Measurements from ENCODE around the gene PATJ.
"Not testable (repeated sequence)": the region's sequence is repeated elsewhere in the genome, so short reads cannot be mapped to it uniquely, and the experiment has no call there.

PATJ gene

DNA sequence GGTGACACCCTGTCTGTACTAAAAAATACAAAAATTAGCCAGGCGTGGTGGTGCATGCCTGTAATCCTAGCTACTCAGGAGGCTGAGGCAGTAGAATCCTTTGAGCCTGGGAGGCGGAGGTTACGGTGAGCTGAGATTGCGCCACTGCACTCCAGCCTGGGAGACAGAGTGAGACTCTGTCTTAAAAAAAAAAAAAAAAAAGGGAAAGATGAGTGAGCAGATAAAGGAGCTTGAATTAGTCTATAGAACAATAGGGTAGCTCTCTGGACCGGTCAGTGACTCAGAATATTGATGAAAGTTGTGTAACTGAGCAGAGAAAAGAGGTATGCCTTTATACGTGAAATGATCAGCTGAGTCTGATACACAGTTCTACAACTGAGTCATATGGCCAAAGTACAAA is 95.3 kb downstream of the PATJ start:
- DNase-seq: not testable (repeated sequence)

DNA sequence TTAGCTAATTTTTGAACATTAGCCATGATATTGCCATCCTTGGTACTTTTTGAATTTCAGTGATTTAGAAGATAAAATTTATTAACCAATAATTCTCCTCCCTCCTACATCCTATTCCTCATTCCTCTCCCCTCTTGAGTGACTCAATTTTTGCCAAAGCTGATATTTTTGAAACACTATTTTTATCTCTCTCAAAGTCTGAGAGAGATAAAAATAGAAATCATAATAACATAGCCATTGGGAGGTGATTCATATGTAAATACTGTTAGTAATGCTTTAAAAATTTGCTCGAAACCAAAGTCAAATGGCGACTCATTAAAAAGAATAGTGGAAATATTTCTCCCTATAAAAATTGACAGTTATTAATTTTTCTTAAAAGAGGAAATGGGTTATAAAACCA is 97.4 kb downstream of the PATJ start:
- no peak for DNase-seq

DNA sequence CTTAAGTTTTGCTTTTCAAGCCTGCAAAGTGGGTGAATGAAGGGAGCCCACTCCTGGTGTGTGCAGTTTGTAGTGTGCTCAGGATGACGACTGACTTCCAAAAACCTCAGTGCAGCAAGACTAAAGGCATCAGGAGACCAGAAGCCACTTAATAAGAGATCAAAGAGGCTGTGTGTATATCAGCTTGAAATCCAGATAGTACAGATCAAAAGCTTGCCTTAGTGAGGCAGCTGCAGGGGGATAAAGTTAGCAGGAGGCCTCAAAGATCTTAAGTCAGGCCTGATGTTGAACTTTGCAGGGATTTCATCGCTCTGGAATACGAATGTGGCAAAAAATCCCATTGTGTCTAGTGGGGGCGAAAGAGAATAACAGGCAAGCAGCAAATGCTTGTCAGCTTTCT is 99.8 kb downstream of the PATJ start:
- DNase-seq: no peak

DNA sequence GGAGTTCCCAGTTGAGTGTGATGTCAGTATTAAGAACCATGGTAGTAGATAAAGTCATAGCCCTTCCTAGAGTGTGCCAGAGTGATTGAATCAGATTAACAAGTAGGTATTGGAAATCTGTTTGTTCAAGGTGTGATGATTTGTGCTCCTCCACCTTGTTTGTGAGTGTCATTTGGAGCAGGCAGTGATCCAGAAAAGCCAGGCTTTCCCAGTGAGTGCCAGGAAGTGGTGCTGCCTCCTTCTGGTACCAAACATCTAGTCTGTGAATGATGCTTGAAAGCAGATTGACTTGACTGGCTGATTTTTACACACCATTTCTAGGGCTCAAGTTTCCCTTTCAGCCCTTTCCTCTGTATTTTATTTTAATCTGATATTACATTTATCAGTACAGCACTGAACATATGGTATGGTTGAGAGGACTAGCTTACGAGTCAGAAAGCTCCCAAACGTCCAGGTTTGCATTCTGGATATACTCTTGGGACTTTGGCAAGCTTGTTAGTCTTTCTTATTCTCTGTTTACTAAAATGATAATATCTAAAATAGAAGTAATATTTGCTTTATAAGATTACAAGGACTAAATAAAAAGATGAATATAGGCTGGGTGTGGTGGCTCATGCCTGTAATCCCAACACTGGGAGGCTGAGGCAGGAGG is 100.7 kb downstream of the PATJ start:
- peak; percentile 45 for DNase-seq

DNA sequence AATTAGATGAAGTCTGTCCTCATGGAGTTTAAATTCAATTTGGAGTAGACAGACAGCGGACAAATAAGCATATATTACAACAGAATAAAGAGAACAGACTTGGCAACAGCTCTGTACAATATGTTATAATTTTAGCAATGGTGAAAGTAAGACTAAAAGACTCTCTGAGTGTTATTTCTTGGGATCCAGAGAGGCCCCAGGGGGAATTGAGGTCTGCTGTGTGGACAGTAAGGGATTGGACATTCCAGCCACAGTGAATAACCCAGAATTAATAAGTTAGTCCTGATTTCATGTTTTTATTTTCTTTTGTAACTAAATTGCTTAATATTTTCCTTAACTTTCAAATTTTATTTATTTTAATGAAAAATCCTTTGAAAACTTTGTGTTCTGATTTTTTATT is 101.7 kb downstream of the PATJ start:
- no peak for DNase-seq

DNA sequence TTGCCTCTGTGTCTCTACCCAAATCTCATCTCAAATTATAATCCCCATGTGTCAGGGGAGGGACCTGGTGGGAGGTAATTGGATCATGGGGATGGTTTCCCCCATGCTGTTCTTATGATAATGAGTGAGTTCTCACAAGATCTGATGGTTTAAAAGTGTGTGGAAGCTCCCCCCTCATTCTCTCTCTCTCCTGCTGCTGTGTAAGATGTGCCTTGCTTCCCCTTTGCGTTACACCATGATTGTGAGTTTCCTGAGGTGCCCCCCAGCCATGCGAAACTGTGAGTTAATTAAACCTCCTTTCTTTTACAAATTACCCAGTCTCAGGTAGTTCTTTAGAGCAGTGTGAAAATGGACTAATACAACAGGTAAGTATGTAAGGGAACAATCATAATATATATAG is 102.4 kb downstream of the PATJ start:
- not testable (repeated sequence) for DNase-seq

DNA sequence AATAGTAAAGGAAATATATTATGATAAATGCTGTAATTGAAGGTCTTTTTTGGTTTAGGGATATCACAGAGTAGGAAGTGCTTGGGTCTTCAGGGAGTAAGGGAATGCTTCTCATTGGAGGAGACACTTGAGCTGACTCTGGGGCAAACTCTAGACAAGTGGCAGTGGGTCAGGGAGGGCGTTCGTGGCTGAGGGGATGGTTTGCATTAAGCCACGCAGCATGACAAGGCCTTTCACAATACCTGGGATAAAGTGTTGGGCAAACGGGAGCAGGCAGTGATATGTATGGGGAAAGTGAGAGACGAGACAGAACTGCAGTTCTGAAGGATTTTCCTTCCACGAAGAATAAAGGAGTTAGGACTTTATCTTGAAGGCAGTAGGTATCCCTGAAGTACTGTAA is 109.0 kb downstream of the PATJ start:
- no peak for DNase-seq

DNA sequence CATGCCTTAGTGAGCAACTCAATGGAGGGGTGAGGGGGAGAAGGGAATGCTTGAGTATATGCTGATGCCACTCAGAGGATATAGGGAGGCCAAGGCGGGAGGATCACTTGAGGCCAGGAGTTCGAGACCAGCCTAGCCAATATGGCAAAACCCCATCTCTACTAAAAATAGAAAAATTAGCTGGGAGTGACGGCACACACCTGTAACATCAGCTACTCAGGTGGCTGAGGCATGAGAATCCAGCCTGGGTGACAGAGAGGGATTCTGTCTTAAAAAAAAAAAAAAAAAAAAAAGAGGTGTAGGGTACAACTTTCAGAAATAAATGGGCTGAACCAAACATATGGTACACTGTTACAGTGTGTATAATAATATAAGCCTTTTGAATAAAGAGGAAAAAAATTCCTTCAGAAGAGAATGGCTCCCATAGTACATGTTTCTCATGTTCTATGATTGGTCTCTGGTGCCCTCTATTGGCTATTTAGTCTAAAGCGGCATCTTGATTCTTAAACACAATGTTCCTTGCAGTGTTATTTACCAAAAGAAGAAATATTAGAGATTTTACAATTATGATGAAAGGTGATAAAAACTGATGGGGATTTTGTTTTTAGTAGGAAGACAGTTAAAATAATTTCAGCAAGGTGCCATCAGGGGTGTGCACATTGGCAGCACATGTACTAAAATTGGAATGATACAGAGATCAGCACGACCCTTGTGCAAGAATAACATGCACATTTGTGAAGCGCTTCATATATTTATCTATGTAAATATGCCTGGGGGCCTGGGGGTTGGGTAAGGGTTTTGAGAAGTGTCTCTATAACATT is 109.8 kb downstream of the PATJ start:
- peak; percentile 91 for DNase-seq

DNA sequence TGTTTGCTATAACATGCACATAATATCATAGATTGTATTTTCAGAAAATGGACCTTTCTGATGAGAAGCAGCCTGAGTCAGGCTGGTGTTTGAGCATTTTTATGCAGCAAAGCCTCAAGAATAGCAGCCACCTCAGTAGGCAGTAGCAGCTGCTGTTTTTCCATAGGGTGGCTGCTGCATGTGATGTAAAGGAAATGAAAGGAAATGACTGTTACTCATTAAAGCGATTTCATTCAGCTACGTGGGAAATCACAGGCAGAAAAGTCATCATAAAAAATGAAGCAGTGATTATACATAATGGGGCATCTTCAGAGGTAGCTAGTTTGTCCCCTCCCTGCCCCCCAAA is 110.4 kb downstream of the PATJ start:
- no peak for DNase-seq

DNA sequence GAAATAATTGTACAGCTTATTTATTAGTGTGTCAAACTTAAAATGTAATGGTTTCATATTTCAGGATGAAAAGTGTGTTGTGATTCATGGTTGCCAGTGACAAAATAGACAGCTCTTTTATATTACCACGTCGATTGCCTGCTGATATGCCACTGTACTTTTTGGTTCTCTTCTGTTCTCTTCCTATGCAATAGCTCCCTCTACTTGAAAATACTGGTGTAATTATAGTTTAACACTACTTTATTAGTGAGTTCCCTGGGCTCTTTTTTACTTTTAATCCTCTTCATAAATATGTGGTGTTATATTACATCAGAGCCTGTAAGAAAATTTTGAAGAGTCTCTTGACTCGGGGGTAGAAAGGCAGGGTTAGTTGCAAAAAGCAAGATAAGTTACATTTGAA is 111.3 kb downstream of the PATJ start:
- DNase-seq: no peak

DNA sequence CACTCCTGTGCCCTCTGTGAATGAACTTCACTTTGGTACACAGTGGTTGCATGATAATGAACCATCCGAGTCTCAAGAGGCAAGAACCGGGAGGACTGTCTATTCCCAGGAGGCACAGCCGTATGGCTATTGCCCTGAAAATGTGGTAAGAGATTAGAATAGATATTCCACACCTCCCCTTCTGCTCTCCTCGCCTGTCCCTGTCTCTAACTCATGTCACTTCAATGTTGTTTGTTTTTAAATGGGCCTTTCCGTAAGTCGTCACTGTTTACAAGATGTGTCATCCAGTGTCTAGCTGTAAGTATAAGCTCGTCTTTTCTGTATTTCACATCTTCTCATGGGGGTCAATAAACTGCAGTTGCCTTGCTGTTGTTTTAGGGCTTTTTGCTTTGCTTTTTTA is 122.2 kb downstream of the PATJ start:
- DNase-seq: no peak

DNA sequence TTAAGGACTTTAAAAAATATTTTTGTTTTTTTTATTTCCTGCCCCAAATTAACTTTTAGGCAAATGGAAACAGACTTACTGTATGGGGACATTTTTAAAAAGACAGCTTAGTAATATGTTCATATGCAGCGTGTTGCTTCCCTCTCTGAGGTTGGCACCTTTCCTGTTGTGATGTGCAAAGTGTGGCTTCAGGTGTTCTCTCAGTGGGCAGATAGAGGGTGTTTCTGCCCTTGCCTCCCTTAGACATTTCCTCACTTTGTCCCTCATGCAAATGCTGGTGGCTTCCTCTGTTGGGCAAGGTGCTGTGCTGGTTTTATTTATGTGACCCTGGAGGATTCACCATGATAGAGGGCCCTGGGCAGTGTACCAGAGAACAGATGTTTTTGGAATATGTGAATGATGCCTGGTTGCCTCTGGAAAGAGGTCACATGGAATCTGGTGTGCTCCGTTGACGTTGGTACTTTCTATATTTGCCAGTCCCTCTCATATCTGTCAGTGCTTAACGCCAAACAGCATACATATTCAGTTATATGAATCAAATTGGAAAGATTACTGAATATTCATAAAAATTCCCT is 123.5 kb downstream of the PATJ start:
- DNase-seq: no peak

DNA sequence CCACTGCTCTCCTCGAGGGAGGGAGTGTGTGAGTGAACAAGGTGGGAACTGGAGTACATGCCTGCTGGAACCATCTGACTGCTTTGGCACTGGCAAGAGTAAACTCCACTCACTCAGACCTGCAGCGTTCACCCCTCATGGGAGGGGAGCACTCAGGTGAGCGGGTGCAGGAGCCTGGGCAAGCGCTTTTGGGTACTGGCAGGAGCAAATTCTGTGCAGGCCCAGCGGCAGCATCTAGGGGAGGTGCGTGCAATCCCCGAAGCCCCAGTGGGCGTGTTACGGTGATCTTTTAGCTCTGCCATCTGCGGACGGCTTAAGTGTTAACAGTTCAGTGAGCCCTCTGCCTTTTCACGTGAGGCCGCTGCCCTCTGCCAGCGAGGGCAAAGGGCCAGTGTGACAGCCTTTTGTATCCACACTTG is 127.4 kb downstream of the PATJ start:
- DNase-seq: no peak

DNA sequence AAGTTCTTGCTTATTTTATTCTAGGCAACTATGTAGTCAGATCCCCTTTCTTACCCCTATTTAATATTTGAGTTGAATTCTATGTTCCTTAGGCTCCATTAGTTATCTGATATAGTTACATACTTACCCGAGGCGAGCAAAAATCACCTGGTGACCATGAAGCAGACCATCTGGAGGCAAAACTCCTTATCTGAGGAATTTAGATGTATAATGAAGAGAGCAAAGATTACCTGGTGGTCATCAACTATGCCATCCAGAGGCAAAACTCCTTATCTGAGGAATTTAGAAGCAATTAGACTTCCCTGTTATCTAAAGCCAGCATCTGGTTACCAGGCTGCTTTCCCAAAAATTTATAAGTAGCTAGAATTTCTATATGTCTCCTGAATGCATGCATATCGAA is 129.9 kb downstream of the PATJ start:
- no peak for DNase-seq

DNA sequence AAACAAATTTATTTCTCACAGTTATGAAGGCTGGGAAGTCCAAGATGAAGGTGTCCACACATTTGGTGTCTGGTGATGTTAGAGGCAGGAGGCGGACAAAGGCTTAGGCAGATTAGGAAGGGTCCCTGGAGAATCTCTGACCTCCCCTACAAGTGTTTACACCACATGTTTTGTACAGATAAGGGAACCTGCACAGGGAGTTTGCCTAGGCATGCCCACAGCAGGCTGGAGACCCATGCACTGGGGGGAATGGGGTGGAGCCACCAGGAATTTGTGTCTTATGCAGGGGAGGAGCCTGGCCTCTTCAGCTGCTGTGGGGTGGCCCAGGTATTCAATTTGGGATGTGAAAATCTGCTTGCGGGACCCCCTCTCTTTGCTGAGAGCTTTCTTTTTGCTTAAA is 131.3 kb downstream of the PATJ start:
- no peak for DNase-seq

DNA sequence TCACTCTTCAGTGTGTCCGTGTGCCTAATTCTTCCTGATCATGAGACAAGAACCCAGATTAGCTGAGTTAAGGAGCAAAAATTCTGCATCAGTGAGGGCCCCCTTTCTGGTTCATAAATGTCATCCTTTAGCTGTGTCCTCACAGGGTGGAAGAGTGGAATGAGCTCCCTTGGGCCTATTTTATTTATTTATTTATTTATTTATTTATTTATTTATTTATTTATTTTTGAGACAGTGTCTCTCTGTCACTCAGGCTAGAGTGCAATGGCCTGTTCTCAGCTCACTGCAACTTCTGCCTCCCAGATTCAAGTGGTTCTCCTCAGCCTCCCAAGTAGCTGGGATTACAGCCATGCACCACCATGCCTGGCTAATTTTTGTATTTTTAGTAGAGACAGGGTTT is 131.7 kb downstream of the PATJ start:
- no peak for DNase-seq

DNA sequence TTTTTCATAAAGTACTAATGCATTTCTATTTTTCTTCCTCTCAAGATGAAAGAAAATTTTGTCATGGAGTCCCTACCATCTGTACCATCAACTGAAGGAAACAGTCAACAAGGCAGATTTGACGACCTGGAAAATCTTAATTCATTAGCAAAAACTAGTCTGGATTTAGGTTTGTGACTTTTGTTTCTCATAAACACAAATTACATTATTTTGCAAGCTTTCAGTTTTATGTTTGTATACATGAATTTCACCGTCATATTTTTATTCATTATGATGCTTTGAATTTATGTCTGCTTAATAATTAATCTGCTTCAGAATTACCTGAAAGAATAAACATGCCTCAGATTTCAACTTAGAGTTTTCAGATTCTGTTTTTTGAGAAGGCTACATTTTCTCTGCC is 132.9 kb downstream of the PATJ start:
- no peak for DNase-seq

DNA sequence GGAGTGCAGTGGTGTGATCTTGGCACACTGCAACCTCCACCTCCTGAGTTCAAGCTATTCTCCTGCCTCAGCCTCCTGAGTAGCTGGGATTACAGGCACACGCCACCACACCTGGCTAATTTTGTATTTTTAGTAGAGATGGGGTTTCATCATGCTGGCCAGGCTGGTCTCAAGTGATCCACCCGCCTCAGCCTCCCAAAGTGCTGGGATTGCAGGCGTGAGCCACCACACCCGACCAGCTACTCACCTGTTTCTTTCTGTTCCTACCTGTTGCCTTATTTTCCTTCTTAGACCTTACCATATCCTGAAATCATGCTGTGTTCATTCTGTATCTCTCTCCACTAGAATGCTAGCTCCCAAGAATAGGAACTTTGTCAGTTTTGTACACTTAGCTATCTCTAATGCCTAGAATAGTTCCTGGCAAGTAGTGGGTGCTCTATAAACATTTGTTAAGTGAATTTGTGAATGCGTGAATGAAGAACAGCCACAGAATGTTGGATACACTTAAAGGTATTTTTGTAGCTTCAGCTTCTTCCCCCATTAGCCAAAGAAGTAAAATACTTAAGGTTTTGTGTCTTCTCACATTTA is 137.7 kb downstream of the PATJ start:
- DNase-seq: not testable (repeated sequence)

DNA sequence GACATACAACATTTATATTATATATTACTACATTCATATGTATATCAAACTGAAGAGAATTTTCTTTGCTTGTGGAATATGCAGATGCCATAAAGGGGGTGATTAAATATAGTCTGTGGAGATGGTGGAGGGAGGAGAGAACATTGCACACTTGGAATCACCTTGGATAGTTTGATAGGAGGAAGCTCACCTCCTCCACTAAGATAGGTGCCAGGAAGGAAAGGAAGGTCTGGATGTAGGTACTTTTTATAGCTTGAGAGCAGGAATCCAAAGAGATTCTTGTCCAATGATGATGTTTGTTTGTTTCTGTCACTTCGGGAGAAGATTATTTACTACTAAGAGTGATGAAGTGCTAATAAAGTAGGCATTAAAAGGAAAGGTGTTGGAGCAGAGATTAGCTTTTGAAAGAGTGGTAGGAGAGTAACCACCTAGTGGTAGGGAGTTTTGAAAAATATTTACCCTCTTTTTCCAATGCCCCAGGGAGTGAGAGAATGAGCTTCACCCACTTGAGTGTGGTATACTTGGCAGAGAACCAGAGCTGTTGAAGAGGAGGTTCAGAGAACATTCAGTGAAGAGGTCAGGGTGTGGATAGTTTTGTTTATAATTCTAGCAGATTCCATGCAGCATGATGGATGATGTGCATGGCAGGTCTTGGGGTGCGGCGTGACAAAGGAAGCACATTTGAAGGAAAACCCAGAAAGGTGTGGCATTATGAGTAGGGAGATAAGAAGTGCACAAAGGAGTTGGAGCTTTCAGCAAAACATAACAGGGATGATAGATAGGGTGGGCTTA is 145.0 kb downstream of the PATJ start:
- peak; percentile 99 for DNase-seq

DNA sequence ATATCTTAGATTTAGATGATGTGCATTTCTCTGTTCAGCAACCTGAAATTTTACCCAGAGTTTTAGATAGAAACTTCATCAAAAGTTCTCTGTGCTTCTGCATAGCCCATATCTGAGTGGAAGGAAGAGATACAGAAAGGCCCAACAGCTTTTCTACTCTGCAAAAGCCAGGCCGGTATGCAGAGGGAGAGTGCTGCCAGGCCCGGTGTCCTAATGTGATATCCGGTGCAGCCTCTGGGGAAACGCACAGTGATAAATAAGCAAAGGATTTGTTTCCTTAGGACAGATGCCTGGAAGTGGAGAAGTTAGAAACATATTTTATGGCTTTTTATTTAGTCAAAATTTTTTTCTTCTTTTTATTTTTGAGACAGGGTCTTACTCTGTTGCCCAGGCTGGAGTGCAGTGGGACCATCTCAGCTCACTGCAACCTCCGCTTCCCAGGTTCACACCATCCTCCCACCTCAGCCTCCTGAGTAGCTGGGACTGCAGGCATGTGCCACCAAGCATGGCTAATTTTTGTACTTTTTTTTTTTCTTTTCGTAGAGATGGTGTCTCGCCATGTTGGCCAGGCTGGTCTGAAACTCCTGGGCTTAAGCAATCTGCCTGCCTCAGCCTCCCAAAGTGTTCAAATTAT is 145.8 kb downstream of the PATJ start:
- no peak for DNase-seq

DNA sequence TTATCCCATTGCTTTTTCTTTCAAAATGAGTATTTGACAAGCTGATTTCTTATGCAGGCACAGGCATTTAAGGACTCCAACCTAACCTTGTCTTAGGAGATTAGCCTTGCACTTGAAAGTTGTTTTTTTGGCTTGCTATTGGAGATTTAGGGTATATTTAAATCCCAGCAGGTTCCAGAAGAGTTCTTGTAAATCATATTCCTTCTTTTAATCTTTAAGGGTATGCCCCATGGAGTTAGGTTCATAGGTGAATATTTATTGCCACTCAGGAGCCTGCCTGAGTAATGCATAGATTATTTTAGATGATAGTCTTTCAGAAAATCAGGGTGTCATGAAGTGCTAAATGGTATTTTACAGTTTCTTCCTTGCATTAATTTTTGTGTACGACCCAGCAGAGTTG is 146.5 kb downstream of the PATJ start:
- no peak for DNase-seq

DNA sequence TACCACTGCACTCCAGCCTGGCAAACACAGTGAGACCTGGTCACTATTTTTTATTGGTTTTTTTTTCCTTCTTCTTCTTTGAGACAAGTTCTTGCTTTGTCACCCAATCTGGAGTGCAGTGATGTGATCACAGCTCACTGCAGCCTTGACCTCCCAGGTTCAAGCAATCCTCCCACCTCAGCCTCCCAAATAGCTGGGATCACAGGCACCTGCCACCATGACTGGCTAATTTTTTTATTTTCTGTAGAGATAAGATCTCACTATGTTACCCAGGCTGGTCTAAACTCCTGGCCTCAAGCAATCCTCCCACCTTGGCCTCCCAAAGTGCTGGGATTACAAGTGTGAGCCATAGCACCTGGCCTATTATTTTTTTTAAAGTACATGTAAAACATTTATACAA is 148.2 kb downstream of the PATJ start:
- not testable (repeated sequence) for DNase-seq

DNA sequence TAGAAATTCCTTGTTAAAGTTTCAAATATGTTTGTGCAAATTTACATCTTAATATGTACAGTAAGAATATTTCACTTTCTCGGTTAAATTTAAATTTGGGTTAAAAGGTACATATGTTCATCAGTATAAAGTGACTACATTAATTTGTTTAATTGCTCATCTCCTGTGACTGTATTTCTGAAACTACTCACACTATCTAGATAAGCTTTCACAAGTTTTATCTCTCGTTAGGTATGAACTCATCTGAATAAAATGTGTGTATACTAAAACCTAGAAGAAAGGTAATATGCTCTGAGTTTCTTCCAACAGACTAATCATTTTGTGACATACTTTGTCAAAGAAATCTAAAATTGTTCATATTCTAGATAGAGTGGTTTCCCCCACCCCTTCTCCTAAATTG is 150.7 kb downstream of the PATJ start:
- no peak for DNase-seq
